ENCODE results near the gene SLC44A3.

DNA sequence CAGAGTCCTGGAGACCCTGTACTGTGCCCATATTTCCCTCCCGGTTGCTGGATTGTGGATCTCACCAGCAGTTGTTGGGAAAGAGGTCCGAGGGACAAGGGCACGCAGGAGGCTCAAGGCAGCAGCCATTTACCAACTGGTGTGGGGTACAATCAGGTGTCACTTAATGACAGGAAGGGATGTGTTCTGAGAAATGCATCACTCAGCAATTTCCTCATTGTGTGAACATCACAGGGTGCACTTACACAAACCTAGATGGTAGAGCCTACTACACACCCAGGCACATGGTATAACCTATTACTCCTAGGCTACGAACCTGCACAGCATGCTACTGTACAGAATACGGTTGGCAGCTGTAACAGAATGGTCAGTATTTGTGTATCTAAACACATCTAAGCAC, 20.7 kb downstream of the SLC44A3 start:
- TF ChIP-seq, protein P1, sequence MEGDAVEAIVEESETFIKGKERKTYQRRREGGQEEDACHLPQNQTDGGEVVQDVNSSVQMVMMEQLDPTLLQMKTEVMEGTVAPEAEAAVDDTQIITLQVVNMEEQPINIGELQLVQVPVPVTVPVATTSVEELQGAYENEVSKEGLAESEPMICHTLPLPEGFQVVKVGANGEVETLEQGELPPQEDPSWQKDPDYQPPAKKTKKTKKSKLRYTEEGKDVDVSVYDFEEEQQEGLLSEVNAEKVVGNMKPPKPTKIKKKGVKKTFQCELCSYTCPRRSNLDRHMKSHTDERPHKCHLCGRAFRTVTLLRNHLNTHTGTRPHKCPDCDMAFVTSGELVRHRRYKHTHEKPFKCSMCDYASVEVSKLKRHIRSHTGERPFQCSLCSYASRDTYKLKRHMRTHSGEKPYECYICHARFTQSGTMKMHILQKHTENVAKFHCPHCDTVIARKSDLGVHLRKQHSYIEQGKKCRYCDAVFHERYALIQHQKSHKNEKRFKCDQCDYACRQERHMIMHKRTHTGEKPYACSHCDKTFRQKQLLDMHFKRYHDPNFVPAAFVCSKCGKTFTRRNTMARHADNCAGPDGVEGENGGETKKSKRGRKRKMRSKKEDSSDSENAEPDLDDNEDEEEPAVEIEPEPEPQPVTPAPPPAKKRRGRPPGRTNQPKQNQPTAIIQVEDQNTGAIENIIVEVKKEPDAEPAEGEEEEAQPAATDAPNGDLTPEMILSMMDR (IDR thresholded peaks at IDR 0.05) = no peak
- TF ChIP-seq POLR2AphosphoS5 (IDR thresholded peaks at IDR 0.05) (no peak), POLR2A (IDR thresholded peaks at IDR 0.05) (no peak), EP300 (IDR thresholded peaks at IDR 0.05) (no peak)

Measured in stomach (tissue), 4 donors.